Measurements from ENCODE around the gene ZNF524. TPM values are rescaled to one million over a fixed set of nuclear protein-coding genes. Genes with fewer than 3 reads are reported as not detected.

Gene ZNF524
- total RNA-seq, 2 experiments from 2014 or later = 9.2 to 21.6 TPM

DNA sequence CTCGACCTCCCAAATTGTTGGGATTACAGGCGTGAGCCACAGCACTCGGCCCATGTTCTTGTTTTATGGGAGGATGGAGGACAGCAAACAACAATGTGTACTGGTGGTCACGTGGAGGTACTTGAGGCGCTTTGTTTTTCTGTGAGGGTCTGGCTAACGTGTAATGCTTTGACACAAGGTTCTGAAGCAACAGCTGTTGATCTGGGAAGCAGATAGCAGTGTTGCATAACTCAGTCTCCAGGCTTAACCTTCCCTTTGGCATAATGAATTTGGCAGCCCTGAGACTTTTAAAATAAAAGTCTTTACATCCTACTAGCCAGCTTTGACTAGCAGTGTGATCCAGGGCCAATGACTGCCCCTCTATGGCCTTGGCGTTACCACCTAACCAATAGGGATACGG, 33.8 kb downstream of the ZNF524 start:
- CTCF ChIA-PET (ENCODE audit: unreplicated experiment) = interaction anchor here (1.6 kb wide), 1 partner anchor 21 kb away, joined by 3 read pairs; the partner anchor contains the start of gene U2AF2
- Histone ChIP-seq H3K36me3 (ENCODE audit: insufficient read depth, low read length) (peaks cover 7% of the 10 kb centered on the region; the same call in 1 of the 2 replicates), H3K9me3 (ENCODE audit: low read length) (no peaks in the 10 kb centered on the region), H3K4me2 (ENCODE audit: low read length) (peak overlapping the region; percentile 100), H3K27ac (ENCODE audit: low read depth, low read length, poor library complexity, severe bottlenecking) (peak overlapping the region; percentile 64), H4K20me1 (ENCODE audit: insufficient read depth, low read length) (no peaks in the 10 kb centered on the region), H3K79me2 (ENCODE audit: insufficient read depth, low read depth, low read length) (peaks cover 26% of the 10 kb centered on the region), H3K9me2 (ENCODE audit: insufficient read depth, low read length) (no peaks in the 10 kb centered on the region), H3K4me1 (ENCODE audit: insufficient read depth, low read length, poor library complexity, severe bottlenecking) (peaks cover 38% of the 10 kb centered on the region), H3K4me3 (ENCODE audit: low read depth, low read length, poor library complexity, severe bottlenecking) (peak overlapping the region; percentile 98), H2AFZ (ENCODE audit: low read length) (peak overlapping the region; percentile 59; the same call in 1 of the 2 replicates)
- no peak for DNase-seq (ENCODE audit: low spot score)
- POLR2A ChIA-PET = interaction anchor here (0.6 to 1.0 kb wide), 4 partner anchors 9 to 357 kb away, joined by 3 to 6 read pairs (median 4); partner anchors contain the start of genes KMT5C and ZNF784
- intact Hi-C loops (cut with micrococcal nuclease; ENCODE audit: unreplicated experiment) = no loop called here
- TF ChIP-seq EZH2phosphoT487 (IDR thresholded peaks at IDR 0.05; ENCODE audit: borderline replicate concordance, low read depth, low read length) (no peak), CTCF (conservative IDR thresholded peaks at IDR 0.05; ENCODE audit: low read length) (no peak)
- no TSS peak for BruUV-seq (replicated peaks)

DNA sequence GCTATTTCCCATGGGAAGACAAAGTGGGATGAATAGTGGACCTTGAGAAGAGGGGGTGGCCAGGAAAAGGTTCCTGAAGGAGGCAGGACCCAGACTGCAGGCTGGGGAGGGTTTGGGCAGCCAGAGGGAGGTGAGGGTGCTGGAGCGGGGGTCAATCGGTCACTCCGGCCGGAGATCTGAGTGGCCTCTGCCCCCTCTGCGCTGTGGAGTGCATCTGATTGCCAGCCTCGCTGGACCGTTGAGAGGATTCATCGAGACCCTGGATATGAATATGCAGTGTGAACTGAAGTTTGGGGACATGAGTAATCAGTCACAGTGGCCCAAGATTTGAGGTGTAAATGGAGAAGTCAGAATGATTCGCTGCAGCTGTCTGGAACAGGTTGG, 35.2 kb downstream of the ZNF524 start:
- CTCF ChIA-PET (ENCODE audit: unreplicated experiment) = no interaction called here
- H3K4me3 ChIP-seq (ENCODE audit: low read depth, low read length, poor library complexity, severe bottlenecking) = peak overlapping the region; percentile 98
- peak overlapping the region; percentile 64 for H3K27ac ChIP-seq (ENCODE audit: low read depth, low read length, poor library complexity, severe bottlenecking)
- H3K36me3 ChIP-seq (ENCODE audit: insufficient read depth, low read length) = peaks cover 7% of the 10 kb centered on the region; the same call in 1 of the 2 replicates
- POLR2A ChIA-PET = no interaction called here
- TSS peak; percentile 61 for BruUV-seq (replicated peaks)
- no peaks in the 10 kb centered on the region for H3K9me2 ChIP-seq (ENCODE audit: insufficient read depth, low read length)
- H4K20me1 ChIP-seq (ENCODE audit: insufficient read depth, low read length) = no peaks in the 10 kb centered on the region
- DNase-seq (ENCODE audit: low spot score) = no peak
- peak overlapping the region; percentile 100 for H3K4me2 ChIP-seq (ENCODE audit: low read length)
- H3K4me1 ChIP-seq (ENCODE audit: insufficient read depth, low read length, poor library complexity, severe bottlenecking) = peaks cover 53% of the 10 kb centered on the region
- intact Hi-C loops (cut with micrococcal nuclease; ENCODE audit: unreplicated experiment) = no loop called here
- H2AFZ ChIP-seq (ENCODE audit: low read length) = no peak overlapping the region
- no peaks in the 10 kb centered on the region for H3K9me3 ChIP-seq (ENCODE audit: low read length)
- peaks cover 26% of the 10 kb centered on the region for H3K79me2 ChIP-seq (ENCODE audit: insufficient read depth, low read depth, low read length)
- TF ChIP-seq CTCF (conservative IDR thresholded peaks at IDR 0.05; ENCODE audit: low read length) (no peak), EZH2phosphoT487 (IDR thresholded peaks at IDR 0.05; ENCODE audit: borderline replicate concordance, low read depth, low read length) (no peak)

DNA sequence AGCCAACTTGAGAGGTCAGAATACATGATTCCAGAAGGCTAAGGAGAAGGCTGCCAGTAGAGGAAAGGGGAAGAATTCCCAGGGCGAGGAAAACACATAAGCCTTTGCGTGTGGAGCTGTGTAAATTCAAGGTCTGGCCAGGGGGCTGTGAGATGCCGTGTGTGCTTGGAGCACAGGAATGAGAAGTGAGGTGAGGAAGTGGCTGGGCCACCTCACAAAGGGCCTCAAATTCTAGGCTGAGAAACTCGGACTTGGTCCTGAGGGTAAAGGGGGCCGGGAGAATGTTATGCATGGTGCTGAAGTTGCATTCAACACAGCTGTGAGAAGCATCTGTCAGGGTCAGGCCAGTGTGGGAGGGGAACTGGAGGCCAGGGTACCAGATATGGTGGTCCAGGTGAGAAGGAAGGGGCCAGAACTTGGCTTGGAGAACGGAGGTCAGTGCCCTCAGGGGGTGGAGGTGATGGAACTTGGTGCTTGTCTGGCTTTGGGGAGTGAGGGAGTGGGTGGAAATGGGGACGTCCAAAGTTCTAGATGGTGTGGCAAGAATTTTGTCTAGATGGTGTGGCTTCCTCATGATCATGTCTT, 35.9 kb downstream of the ZNF524 start:
- H3K9me3 ChIP-seq (ENCODE audit: low read length) = no peaks in the 10 kb centered on the region
- peak overlapping the region; percentile 100 for H3K4me2 ChIP-seq (ENCODE audit: low read length)
- TF ChIP-seq EZH2phosphoT487 (IDR thresholded peaks at IDR 0.05; ENCODE audit: borderline replicate concordance, low read depth, low read length) = no peak
- no peak for TF ChIP-seq CTCF (conservative IDR thresholded peaks at IDR 0.05; ENCODE audit: low read length)
- H3K4me3 ChIP-seq (ENCODE audit: low read depth, low read length, poor library complexity, severe bottlenecking) = peak overlapping the region; percentile 98
- POLR2A ChIA-PET = no interaction called here
- H3K36me3 ChIP-seq (ENCODE audit: insufficient read depth, low read length) = peaks cover 7% of the 10 kb centered on the region; the same call in 1 of the 2 replicates
- BruUV-seq (replicated peaks) = no TSS peak
- H3K27ac ChIP-seq (ENCODE audit: low read depth, low read length, poor library complexity, severe bottlenecking) = no peak overlapping the region
- no peaks in the 10 kb centered on the region for H3K9me2 ChIP-seq (ENCODE audit: insufficient read depth, low read length)
- intact Hi-C loops (cut with micrococcal nuclease; ENCODE audit: unreplicated experiment) = no loop called here
- H4K20me1 ChIP-seq (ENCODE audit: insufficient read depth, low read length) = no peaks in the 10 kb centered on the region
- no peak overlapping the region for H2AFZ ChIP-seq (ENCODE audit: low read length)
- no peak for DNase-seq (ENCODE audit: low spot score)
- H3K79me2 ChIP-seq (ENCODE audit: insufficient read depth, low read depth, low read length) = peaks cover 26% of the 10 kb centered on the region
- CTCF ChIA-PET (ENCODE audit: unreplicated experiment) = no interaction called here
- peaks cover 57% of the 10 kb centered on the region for H3K4me1 ChIP-seq (ENCODE audit: insufficient read depth, low read length, poor library complexity, severe bottlenecking)

All from OCI-LY7 (cell line).